Fibroblast of lung (primary cell): ENCODE measurements around the gene CFD. TPM values are rescaled to one million over a fixed set of nuclear protein-coding genes. Genes with fewer than 3 reads are reported as not detected.

Source experiments
- DNase-seq, 2 donors: peaks; one replicate each; pipeline versions ENCODE4 v3.0.0 to v3.0.0-alpha.2; 2010; ENCODE audit warnings: low read depth in 2 of 2
- H2AFZ ChIP-seq: 2 replicates; pipeline ENCODE4 v1.5.1; 2012; ENCODE audit warnings: low read length, control low read depth, inconsistent platforms
- H3K27ac ChIP-seq: 2 replicates; pipeline ENCODE4 v1.5.1; 2011; ENCODE audit warnings: low read length, control low read depth; ENCODE audit not compliant: insufficient read depth
- H3K27me3 ChIP-seq: 2 replicates; pipeline ENCODE4 v1.5.1; 2011; ENCODE audit warnings: mild to moderate bottlenecking, low read length; ENCODE audit not compliant: control insufficient read depth, insufficient read depth
- H3K36me3 ChIP-seq: 2 replicates; pipeline ENCODE4 v1.5.1; 2011; ENCODE audit warnings: low read length; ENCODE audit not compliant: control insufficient read depth, insufficient read depth
- H3K4me1 ChIP-seq: 2 replicates; pipeline ENCODE4 v1.5.1; 2011; ENCODE audit warnings: low read length; ENCODE audit not compliant: control insufficient read depth, insufficient read depth; ENCODE audit errors: extremely low read depth
- H3K4me2 ChIP-seq: 2 replicates; pipeline ENCODE4 v1.5.1; 2011; ENCODE audit warnings: low read length, control low read depth; ENCODE audit not compliant: insufficient read depth; ENCODE audit errors: extremely low read depth
- H3K4me3 ChIP-seq, 4 experiments: fragments of 200-600 bp in 1 of 4; sonication (generic) in 1 of 4; replicated peaks in 1 of 4; 2 replicates each; pipeline ENCODE4 v1.5.1; 2011 to 2016; ENCODE audit warnings: low read length in 4 of 4, low read depth in 3 of 4, mild to moderate bottlenecking in 3 of 4, control low read depth in 2 of 4, inconsistent platforms in 1 of 4, mixed read lengths in 1 of 4; ENCODE audit not compliant: insufficient read depth in 1 of 4; ENCODE audit errors: control extremely low read depth in 1 of 4
- H3K79me2 ChIP-seq: 2 replicates; pipeline ENCODE4 v1.5.1; 2012; ENCODE audit warnings: mild to moderate bottlenecking, low read length, inconsistent platforms; ENCODE audit not compliant: control insufficient read depth, insufficient read depth
- H3K9ac ChIP-seq: 2 replicates; pipeline ENCODE4 v1.5.1; 2011; ENCODE audit warnings: mild to moderate bottlenecking, low read length, control low read depth; ENCODE audit not compliant: insufficient read depth
- H3K9me3 ChIP-seq: 2 replicates; pipeline ENCODE4 v1.5.1; 2012; ENCODE audit warnings: low read depth, low read length; ENCODE audit not compliant: control insufficient read depth, insufficient read depth
- H4K20me1 ChIP-seq: 2 replicates; pipeline ENCODE4 v1.5.1; 2011; ENCODE audit warnings: low read length; ENCODE audit not compliant: control insufficient read depth, insufficient read depth; ENCODE audit errors: extremely low read depth
- CTCF ChIP-seq, 2 donors: IDR thresholded peaks in 1 of 2; conservative IDR thresholded peaks in 1 of 2; 1 replicate in 1 of 2; 2 replicates in 1 of 2; pipeline ENCODE4 v1.5.1; 2011 to 2012; ENCODE audit warnings: low read length in 2 of 2, control low read depth in 1 of 2, inconsistent platforms in 1 of 2, low read depth in 1 of 2, mild to moderate bottlenecking in 1 of 2
- EZH2 ChIP-seq: IDR thresholded peaks from 2 replicates; pipeline ENCODE4 v1.5.1; 2012; ENCODE audit warnings: low read length, control low read depth, mild to moderate bottlenecking; ENCODE audit errors: missing control alignments
- polyA plus RNA-seq, 2 donors: library from polyadenylated mRNA; depleted of rRNA in 1 of 2; stranded (reverse) in 1 of 2; unstranded in 1 of 2; fragments of >200 nt; gene quantifications; 2 replicates each; pipeline ENCODE4 v1.2.1, GENCODE V29; 2011 to 2012; ENCODE audit warnings: missing spikeins in 1 of 2
- total RNA-seq: library from RNA; depleted of rRNA; stranded (reverse); fragments of >200 nt; gene quantifications from 2 replicates; pipeline ENCODE4 v1.2.1, GENCODE V29; 2014

Gene CFD
- total and polyA plus RNA-seq, 2 donors (not counting 1 experiment from before 2014, with no cell fraction given): 1.00 to 18.8 TPM

GRCh38 chr19:850221-850978 is 9.1 kb upstream of the CFD start:
- H3K4me3 ChIP-seq: peak overlapping the region in 2 of 4 experiments; percentile 8 to 29
- H3K4me1 ChIP-seq: peaks cover 6% of the 10 kb centered on the region
- H3K27me3 ChIP-seq: peaks cover 6% of the 10 kb centered on the region
- no peaks in the 10 kb centered on the region for H3K9me3 ChIP-seq
- peak overlapping the region; percentile 91 for H3K27ac ChIP-seq
- TF ChIP-seq CTCF (conservative IDR thresholded peaks at IDR 0.05 in 1 of 2, IDR thresholded peaks at IDR 0.05 in 1 of 2; ENCODE audit: low read depth in 1 of 2, low read length in 2 of 2): no peak
- TF ChIP-seq EZH2: no peak
- no peaks in the 10 kb centered on the region for H3K36me3 ChIP-seq
- H3K9ac ChIP-seq: peak overlapping the region; percentile 58
- peak; percentile 59 to 99 for DNase-seq
- H3K4me2 ChIP-seq: peak overlapping the region; percentile 59
- no peaks in the 10 kb centered on the region for H4K20me1 ChIP-seq
- peak overlapping the region; percentile 55 for H2AFZ ChIP-seq
- no peaks in the 10 kb centered on the region for H3K79me2 ChIP-seq

- no peak for DNase-seq
- H3K36me3 ChIP-seq: no peaks in the 10 kb centered on the region
- peaks cover 6% of the 10 kb centered on the region for H3K4me1 ChIP-seq
- peaks cover 6% of the 10 kb centered on the region for H3K27me3 ChIP-seq
- H3K27ac ChIP-seq: peak overlapping the region; percentile 91
- TF ChIP-seq CTCF (conservative IDR thresholded peaks at IDR 0.05 in 1 of 2, IDR thresholded peaks at IDR 0.05 in 1 of 2; ENCODE audit: low read depth in 1 of 2, low read length in 2 of 2) (no peak), EZH2 (no peak)
- H4K20me1 ChIP-seq: no peaks in the 10 kb centered on the region
- peak overlapping the region; percentile 59 for H3K4me2 ChIP-seq
- peak overlapping the region; percentile 55 for H2AFZ ChIP-seq
- no peaks in the 10 kb centered on the region for H3K9me3 ChIP-seq
- no peaks in the 10 kb centered on the region for H3K79me2 ChIP-seq
- peak overlapping the region in 2 of 4 experiments; percentile 8 to 29 for H3K4me3 ChIP-seq
- H3K9ac ChIP-seq: peak overlapping the region; percentile 58
Observed at GRCh38 chr19:850979-851335, 8.5 kb upstream of the CFD start.

- Histone ChIP-seq H3K4me2 (no peak within 1 kb of the TSS), H3K4me1 (peaks cover 6% of the 10 kb centered on the region), H3K79me2 (no peaks in the 10 kb centered on the region), H2AFZ (no peak within 1 kb of the TSS), H3K4me3 (no peak within 1 kb of the TSS), H3K9ac (peak within 1 kb of the TSS; percentile 58), H3K36me3 (no peaks in the 10 kb centered on the region), H3K27ac (peak within 1 kb of the TSS; percentile 91), H3K9me3 (no peaks in the 10 kb centered on the region), H3K27me3 (peaks cover 5% of the 10 kb centered on the region), H4K20me1 (no peaks in the 10 kb centered on the region)
- no peak for DNase-seq
- TF ChIP-seq CTCF (conservative IDR thresholded peaks at IDR 0.05 in 1 of 2, IDR thresholded peaks at IDR 0.05 in 1 of 2; ENCODE audit: low read depth in 1 of 2, low read length in 2 of 2) (no peak), EZH2 (peak; percentile 48)
Observed at GRCh38 chr19:852136-853013, 7.1 kb upstream of the CFD start, which contains the start of gene ELANE. Gene ELANE, plus strand, starts transcription at chr19:852303. Its CDS starts 26 bp downstream, at chr19:852329.
